HS-5 (cell line): Measurements from ENCODE around the gene ZFPM1.

Source experiments
- DNase-seq: peaks from one replicate; pipeline ENCODE4 v3.0.0-alpha.2; 2012; ENCODE audit warnings: low read depth

ZFPM1 gene

GRCh38 chr16:88434353-88434690 lies 18.8 kb upstream of the ZFPM1 start:
- no peak for DNase-seq

GRCh38 chr16:88434746-88435145 lies 18.3 kb upstream of the ZFPM1 start:
- DNase-seq, result no peak

- DNase-seq, result no peak
Observed at GRCh38 chr16:88435437-88436355, 17.4 kb upstream of the ZFPM1 start.

DNA sequence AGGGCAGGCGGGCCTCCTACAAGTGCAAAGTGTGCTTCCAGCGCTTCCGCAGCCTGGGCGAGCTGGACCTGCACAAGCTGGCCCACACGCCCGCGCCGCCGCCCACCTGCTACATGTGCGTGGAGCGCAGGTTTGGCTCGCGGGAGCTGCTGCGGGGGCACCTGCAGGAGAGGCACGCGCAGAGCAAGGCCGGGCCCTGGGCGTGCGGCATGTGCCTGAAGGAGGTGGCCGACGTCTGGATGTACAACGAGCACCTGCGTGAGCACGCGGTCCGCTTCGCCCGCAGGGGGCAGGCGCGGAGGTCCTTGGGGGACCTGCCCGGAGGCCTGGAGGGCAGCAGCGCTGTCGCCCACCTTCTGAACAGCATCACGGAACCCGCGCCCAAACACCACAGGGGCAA lies 16.3 kb upstream of the ZFPM1 start:
- no peak for DNase-seq

DNA sequence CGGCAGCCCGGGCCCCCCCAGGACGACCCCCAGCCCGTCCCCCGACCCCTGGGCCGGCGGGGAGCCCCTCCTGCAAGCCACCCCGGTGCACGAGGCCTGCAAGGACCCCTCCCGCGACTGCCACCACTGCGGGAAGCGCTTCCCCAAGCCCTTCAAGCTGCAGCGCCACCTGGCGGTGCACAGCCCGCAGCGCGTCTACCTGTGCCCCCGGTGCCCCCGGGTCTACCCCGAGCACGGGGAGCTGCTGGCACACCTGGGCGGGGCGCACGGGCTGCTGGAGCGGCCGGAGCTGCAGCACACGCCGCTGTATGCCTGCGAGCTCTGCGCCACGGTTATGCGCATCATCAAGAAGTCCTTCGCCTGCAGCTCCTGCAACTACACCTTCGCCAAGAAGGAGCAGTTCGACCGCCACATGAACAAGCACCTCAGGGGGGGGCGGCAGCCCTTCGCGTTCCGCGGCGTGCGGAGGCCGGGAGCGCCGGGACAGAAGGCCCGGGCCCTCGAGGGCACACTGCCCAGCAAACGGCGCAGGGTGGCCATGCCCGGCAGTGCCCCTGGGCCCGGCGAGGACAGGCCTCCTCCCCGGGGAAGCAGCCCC lies 15.6 kb upstream of the ZFPM1 start:
- DNase-seq, result no peak

- no peak for DNase-seq
Observed at GRCh38 chr16:88438084-88438870, 14.8 kb upstream of the ZFPM1 start.

DNA sequence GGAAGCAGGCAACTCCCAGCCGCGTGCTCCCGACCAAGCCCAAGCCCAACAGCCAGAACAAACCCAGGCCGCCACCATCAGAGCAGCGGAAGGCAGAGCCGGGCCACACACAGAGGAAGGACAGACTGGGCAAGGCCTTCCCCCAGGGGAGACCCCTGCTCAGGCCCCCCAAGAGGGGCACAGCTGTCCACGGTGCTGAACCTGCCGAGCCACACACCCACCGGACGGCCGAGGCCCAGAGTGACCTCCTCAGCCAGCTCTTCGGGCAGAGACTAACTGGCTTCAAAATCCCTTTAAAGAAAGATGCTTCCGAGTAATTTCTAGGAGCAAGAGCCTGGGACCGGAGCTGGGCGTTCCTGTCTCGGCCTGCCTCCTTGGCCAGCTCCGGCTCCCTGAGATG lies 14.1 kb upstream of the ZFPM1 start:
- DNase-seq, result no peak

DNA sequence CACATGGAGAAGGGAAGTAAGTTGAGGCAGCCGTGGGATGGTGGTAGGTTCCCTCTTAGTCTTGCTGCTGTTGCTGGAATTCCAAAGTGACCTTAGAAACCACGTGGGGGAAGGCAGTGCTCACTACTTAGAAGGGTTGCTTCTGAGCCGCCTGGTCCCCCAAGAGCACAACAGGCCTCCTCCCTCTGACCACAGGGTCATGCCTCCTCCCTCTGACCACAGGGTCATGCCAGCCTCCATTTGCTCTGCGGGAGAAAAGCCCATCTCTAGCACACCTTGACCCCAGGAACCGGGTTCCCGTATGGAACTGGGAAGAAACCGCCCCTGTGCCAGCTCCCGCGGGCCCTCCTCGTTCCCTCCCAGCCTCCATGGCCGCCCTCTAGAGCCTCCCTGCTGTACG lies 13.4 kb upstream of the ZFPM1 start:
- DNase-seq, result no peak

- DNase-seq, result no peak
Observed at GRCh38 chr16:88440111-88440510, 13.0 kb upstream of the ZFPM1 start.

GRCh38 chr16:88440686-88441405 lies 12.2 kb upstream of the ZFPM1 start:
- no peak for DNase-seq

DNA sequence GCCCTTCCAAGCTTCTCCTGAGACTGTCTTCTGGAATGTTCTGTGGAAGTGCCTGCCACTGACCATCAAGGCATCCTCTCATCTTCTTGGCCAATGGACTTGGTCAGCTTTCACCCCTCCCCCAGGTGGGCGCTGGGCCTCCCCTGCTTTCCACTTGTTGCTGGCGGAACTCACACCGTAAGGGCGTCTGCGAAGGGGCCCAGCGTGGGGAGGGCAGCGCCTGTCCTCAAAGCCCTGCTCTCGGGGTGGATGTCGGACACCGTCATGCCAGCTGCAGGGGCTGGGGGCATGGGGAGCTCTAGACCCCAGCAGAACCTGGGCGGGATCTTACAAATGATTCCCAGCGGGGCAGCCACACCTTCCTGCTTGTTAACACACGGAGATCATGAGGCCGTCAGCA lies 11.6 kb upstream of the ZFPM1 start:
- no peak for DNase-seq

- no peak for DNase-seq
Observed at GRCh38 chr16:88442383-88442726, 10.7 kb upstream of the ZFPM1 start.

GRCh38 chr16:88442727-88443576 lies 10.1 kb upstream of the ZFPM1 start:
- no peak for DNase-seq

DNA sequence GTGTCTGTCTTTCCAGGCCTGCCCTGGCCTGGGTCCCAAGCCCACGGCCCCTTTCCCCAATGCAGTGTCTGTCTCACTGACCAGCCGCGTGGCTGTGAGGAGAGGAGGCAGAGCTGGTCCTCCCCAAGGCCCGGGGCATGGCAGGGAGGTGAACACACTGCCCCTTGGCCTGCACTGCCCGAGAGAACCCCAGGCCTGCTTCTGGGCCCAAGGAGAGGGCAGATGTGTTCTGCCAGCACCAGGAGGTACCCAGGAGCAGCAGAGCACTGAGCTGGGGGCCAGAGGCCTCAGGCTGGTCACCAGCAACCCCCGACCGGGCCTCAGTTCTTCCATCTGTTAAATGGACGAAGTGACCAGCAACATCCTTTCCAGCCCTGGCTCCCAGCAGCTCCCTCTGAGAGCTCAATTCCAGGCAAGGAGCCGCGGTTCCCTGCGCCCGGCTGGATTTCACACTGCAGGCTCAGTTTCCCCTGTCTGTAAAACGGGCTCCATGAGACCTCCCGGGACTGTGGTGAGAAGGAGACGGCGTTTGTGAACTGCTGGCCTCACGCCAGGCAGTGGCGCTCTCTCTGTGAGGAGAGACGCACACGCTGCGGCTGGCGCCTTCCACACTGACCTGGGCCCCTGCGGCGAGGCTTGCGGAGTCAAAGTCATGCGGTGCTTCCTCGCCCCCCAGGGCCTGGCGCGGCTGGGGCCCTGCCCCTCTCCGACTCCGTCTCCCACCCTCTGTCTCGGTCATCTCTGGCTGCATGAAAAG lies 8.1 kb upstream of the ZFPM1 start:
- DNase-seq, result no peak

GRCh38 chr16:88445583-88445960 lies 7.5 kb upstream of the ZFPM1 start:
- no peak for DNase-seq

GRCh38 chr16:88446061-88446460 lies 7.0 kb upstream of the ZFPM1 start:
- DNase-seq, result no peak

DNA sequence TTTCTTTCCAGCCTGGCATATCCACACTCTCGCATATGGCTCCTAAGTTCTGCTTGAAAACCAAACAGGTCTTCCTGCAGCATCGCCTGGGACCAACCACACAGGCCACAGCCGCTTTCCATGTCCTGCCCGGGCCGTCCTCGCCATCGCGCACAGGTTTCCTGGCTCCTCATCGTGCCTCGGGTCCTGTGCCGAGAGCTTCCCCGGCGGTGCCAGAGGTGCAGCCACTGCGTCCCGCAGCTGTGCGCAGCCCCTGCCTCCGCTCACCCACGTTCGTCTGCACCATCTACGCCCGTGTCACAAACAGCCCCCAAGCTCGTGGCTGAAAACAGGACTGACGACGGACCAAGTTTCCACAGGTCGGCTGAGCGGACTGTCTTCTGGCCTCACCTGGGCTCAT lies 6.3 kb upstream of the ZFPM1 start:
- no peak for DNase-seq

DNA sequence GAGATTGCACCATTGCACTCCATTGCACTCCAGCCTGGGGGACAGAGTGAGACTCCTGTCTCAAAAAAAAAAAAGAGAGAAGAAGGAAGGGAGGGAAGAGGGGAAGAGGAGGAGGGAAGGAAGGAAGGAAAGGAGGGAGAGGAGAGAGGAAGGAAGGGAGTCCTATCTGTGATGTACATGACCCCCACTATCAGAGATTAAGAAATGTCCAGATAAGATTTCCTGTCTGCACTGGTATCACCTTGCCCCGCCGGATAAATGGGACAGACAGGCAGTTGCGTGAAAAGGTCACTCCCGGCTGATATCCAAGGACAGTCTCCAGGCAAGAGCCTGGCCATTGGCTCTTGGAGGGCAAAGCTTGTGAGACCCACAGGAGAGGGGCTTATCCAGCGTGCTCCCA lies 5.2 kb upstream of the ZFPM1 start:
- no peak for DNase-seq

DNA sequence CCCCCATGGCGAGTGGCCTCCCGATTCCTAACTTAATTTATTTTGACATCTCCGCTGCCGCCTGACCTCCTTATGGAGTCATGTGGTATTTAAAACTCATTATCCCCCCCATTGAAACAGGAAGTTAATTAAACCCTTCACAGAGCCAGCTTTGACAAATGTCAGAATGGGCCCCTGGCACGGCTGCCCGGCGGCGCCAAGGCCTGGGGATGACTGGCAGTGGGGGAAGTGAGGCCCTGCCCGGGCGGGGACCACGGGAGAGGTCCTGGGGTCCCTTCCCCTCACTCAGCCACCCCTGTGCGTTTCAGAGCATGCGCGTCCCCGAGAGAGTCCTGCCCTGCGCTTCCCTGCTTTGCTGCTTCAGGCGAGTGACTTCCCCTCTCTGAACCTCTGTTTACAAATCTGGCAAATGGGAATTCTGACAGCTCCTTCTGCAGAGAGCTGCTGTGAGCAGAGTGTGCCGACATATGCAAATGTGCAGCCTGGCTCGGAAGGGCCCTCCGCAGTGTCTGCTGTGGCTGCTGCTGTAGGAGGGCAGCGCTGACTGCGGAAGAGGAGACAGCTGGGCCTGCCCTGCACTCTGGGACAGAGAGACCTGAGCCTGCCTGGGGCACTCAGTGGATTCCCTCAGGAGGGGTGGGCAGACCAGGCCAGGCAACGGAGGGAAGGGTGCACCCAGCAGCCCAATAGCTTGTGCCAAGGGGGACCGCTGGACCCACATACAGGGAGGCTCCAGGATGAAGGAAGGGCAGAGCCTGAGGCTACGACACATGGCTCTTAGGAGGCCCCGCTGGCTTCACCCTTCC lies 4.4 kb upstream of the ZFPM1 start:
- no peak for DNase-seq

DNA sequence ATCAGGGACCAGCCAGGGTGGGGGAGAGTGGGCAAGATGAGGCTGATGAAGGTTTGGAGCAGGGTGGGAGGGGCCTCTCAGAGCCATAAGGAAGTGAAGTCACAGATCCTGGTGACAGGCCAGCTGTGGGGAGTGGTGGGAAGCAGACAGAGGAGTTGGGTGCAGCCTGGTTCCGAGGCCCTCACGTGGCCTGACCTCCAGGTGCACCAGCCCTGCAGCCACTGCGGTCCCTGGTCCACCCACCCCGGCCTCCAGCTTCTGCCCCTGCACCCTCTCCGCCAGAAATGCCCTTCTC lies 3.9 kb upstream of the ZFPM1 start:
- DNase-seq, result no peak
